GM18873 (cell line): ENCODE measurements around the gene GTPBP1.

Source experiments
- ATAC-seq: cut with Tn5 transposase; IDR thresholded peaks from one replicate; pipeline ENCODE4 v1.9.1; 2021; ENCODE audit warnings: mild to moderate bottlenecking, moderate library complexity, moderate number of reproducible peaks; ENCODE audit not compliant: unreplicated experiment, low FRiP score

Gene GTPBP1

GRCh38 chr22:38781033-38781432 is 75.3 kb downstream of the GTPBP1 start:
- no peak for ATAC-seq

- ATAC-seq: no peak
Measured at GRCh38 chr22:38782402-38783094, 76.8 kb downstream of the GTPBP1 start.
